ENCODE results near the gene SLC39A12.

- TF ChIP-seq CTCF (IDR thresholded peaks at IDR 0.05) (no peak), STAT6 (CRISPR knock-in tag; conservative IDR thresholded peaks at IDR 0.05; ENCODE audit: low read depth) (no peak), AFF4 (CRISPR knock-in tag; IDR thresholded peaks at IDR 0.05; ENCODE audit: borderline replicate concordance) (no peak), ZNF423 (CRISPR knock-in tag; IDR thresholded peaks at IDR 0.05) (no peak), IRF2 (CRISPR knock-in tag; IDR thresholded peaks at IDR 0.05; ENCODE audit: borderline replicate concordance, low read depth) (no peak), KAT7 (CRISPR knock-in tag; IDR thresholded peaks at IDR 0.05; ENCODE audit: borderline replicate concordance) (no peak), MXD4 (CRISPR knock-in tag; IDR thresholded peaks at IDR 0.05; ENCODE audit: borderline replicate concordance) (no peak), FOXJ3 (CRISPR knock-in tag; IDR thresholded peaks at IDR 0.05; ENCODE audit: borderline replicate concordance) (no peak), FOXP1 (CRISPR knock-in tag; IDR thresholded peaks at IDR 0.05; ENCODE audit: borderline replicate concordance) (no peak)
These were observed 48.9 kb downstream of the SLC39A12 start for GRCh38 chr10:18000601-18001000.
